ENCODE measurements around the gene PAPPA. TPM values are rescaled to one million over a fixed set of nuclear protein-coding genes. Genes with fewer than 3 reads are reported as not detected.

Gene PAPPA
- total RNA-seq, 1 experiment from 2014 or later = 0.22 TPM

DNA sequence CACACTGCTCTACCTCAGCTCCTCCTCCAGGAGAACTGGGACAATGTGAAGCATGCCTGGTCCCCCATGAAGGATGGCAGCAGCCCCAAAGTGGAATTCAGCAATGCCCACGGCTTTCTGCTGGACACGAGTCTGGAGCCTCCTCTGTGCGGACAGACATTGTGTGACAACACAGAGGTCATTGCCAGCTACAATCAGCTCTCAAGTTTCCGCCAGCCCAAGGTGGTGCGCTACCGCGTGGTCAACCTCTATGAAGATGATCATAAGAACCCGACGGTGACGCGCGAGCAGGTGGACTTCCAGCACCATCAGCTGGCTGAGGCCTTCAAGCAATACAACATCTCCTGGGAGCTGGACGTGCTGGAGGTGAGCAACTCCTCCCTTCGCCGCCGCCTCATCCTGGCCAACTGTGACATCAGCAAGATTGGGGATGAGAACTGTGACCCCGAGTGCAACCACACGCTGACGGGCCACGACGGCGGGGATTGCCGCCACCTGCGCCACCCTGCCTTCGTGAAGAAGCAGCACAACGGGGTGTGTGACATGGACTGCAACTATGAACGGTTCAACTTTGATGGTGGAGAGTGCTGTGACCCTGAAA lies 34.1 kb downstream of the PAPPA start (continued):
- TF ChIP-seq CREB1 (CRISPR knock-in tag; IDR thresholded peaks at IDR 0.05) (no peak), SOX15 (CRISPR knock-in tag; IDR thresholded peaks at IDR 0.05) (no peak), ZNF396 (CRISPR knock-in tag; IDR thresholded peaks at IDR 0.05; ENCODE audit: borderline replicate concordance) (no peak), RELA (CRISPR knock-in tag; IDR thresholded peaks at IDR 0.05; ENCODE audit: borderline replicate concordance) (no peak), FOXK1 (CRISPR knock-in tag; IDR thresholded peaks at IDR 0.05) (no peak), CREM (CRISPR knock-in tag; IDR thresholded peaks at IDR 0.05) (no peak), NR1H2 (CRISPR knock-in tag; IDR thresholded peaks at IDR 0.05) (no peak), NFE2L1 (CRISPR knock-in tag; IDR thresholded peaks at IDR 0.05) (no peak), HMGA2 (CRISPR knock-in tag; IDR thresholded peaks at IDR 0.05) (no peak), ZNF138 (CRISPR knock-in tag; conservative IDR thresholded peaks at IDR 0.05) (no peak), ARID4B (CRISPR knock-in tag; IDR thresholded peaks at IDR 0.05; ENCODE audit: borderline replicate concordance) (no peak), JUN (CRISPR knock-in tag; IDR thresholded peaks at IDR 0.05) (no peak)
- TF ChIP-seq, protein P1, sequence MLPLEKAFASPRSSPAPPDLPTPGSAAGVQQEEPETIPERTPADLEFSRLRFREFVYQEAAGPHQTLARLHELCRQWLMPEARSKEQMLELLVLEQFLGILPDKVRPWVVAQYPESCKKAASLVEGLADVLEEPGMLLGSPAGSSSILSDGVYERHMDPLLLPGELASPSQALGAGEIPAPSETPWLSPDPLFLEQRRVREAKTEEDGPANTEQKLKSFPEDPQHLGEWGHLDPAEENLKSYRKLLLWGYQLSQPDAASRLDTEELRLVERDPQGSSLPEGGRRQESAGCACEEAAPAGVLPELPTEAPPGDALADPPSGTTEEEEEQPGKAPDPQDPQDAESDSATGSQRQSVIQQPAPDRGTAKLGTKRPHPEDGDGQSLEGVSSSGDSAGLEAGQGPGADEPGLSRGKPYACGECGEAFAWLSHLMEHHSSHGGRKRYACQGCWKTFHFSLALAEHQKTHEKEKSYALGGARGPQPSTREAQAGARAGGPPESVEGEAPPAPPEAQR (CRISPR knock-in tag; IDR thresholded peaks at IDR 0.05) = no peak
- TF ChIP-seq, protein P2, sequence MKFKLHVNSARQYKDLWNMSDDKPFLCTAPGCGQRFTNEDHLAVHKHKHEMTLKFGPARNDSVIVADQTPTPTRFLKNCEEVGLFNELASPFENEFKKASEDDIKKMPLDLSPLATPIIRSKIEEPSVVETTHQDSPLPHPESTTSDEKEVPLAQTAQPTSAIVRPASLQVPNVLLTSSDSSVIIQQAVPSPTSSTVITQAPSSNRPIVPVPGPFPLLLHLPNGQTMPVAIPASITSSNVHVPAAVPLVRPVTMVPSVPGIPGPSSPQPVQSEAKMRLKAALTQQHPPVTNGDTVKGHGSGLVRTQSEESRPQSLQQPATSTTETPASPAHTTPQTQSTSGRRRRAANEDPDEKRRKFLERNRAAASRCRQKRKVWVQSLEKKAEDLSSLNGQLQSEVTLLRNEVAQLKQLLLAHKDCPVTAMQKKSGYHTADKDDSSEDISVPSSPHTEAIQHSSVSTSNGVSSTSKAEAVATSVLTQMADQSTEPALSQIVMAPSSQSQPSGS (CRISPR knock-in tag; IDR thresholded peaks at IDR 0.05; ENCODE audit: borderline replicate concordance, low read depth) = no peak
- TF ChIP-seq, protein P3, sequence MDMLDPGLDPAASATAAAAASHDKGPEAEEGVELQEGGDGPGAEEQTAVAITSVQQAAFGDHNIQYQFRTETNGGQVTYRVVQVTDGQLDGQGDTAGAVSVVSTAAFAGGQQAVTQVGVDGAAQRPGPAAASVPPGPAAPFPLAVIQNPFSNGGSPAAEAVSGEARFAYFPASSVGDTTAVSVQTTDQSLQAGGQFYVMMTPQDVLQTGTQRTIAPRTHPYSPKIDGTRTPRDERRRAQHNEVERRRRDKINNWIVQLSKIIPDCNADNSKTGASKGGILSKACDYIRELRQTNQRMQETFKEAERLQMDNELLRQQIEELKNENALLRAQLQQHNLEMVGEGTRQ (CRISPR knock-in tag; IDR thresholded peaks at IDR 0.05) = no peak

DNA sequence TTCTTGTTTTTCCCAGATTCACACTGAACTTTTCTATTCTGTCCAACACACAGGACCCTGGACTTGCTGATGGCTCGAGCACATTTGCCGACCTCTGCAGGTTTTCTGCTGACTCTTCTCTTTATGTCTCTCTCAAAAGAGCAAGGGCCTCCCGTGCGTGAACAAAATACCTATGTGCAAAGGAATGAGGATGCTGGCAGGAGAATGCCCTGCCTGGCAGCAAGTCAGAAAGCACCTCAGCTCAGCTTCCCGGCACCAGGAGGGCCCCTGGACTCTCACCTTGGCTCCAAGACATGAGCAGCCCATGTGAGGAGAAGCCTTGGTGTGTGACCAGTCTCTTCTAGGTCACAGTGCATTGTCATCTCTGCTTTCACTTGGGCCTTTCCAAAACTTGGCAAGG lies 36.1 kb downstream of the PAPPA start:
- DNase-seq (ENCODE audit: low spot score) = no peak
- H3K27ac Mint-ChIP-seq = no peak overlapping the region
- H3K4me1 Mint-ChIP-seq = peaks cover 7% of the 10 kb centered on the region
- H3K4me3 Mint-ChIP-seq = no peak overlapping the region
- POLR2A ChIA-PET = no interaction called here
- CTCF ChIA-PET = no interaction called here
- H3K36me3 Mint-ChIP-seq = no peaks in the 10 kb centered on the region
- H3K9me3 Mint-ChIP-seq = no peaks in the 10 kb centered on the region
- H3K27me3 Mint-ChIP-seq (ENCODE audit: low read depth) = peaks cover 19% of the 10 kb centered on the region
- ATAC-seq = no peak
- TF ChIP-seq MLX (CRISPR knock-in tag; IDR thresholded peaks at IDR 0.05) (no peak), JUN (CRISPR knock-in tag; IDR thresholded peaks at IDR 0.05) (no peak), ATF1 (CRISPR knock-in tag; IDR thresholded peaks at IDR 0.05) (no peak), ZBTB43 (CRISPR knock-in tag; IDR thresholded peaks at IDR 0.05) (no peak)
- TF ChIP-seq, protein P4, sequence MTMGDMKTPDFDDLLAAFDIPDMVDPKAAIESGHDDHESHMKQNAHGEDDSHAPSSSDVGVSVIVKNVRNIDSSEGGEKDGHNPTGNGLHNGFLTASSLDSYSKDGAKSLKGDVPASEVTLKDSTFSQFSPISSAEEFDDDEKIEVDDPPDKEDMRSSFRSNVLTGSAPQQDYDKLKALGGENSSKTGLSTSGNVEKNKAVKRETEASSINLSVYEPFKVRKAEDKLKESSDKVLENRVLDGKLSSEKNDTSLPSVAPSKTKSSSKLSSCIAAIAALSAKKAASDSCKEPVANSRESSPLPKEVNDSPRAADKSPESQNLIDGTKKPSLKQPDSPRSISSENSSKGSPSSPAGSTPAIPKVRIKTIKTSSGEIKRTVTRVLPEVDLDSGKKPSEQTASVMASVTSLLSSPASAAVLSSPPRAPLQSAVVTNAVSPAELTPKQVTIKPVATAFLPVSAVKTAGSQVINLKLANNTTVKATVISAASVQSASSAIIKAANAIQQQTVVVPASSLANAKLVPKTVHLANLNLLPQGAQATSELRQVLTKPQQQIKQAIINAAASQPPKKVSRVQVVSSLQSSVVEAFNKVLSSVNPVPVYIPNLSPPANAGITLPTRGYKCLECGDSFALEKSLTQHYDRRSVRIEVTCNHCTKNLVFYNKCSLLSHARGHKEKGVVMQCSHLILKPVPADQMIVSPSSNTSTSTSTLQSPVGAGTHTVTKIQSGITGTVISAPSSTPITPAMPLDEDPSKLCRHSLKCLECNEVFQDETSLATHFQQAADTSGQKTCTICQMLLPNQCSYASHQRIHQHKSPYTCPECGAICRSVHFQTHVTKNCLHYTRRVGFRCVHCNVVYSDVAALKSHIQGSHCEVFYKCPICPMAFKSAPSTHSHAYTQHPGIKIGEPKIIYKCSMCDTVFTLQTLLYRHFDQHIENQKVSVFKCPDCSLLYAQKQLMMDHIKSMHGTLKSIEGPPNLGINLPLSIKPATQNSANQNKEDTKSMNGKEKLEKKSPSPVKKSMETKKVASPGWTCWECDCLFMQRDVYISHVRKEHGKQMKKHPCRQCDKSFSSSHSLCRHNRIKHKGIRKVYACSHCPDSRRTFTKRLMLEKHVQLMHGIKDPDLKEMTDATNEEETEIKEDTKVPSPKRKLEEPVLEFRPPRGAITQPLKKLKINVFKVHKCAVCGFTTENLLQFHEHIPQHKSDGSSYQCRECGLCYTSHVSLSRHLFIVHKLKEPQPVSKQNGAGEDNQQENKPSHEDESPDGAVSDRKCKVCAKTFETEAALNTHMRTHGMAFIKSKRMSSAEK (CRISPR knock-in tag; IDR thresholded peaks at IDR 0.05; ENCODE audit: borderline replicate concordance) = no peak
- TF ChIP-seq, protein P5, sequence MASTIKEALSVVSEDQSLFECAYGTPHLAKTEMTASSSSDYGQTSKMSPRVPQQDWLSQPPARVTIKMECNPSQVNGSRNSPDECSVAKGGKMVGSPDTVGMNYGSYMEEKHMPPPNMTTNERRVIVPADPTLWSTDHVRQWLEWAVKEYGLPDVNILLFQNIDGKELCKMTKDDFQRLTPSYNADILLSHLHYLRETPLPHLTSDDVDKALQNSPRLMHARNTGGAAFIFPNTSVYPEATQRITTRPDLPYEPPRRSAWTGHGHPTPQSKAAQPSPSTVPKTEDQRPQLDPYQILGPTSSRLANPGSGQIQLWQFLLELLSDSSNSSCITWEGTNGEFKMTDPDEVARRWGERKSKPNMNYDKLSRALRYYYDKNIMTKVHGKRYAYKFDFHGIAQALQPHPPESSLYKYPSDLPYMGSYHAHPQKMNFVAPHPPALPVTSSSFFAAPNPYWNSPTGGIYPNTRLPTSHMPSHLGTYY (CRISPR knock-in tag; IDR thresholded peaks at IDR 0.05) = no peak

All from WTC11 (cell line).